HEK293T (cell line): Measurements from ENCODE around the gene LRRC4C.

ENCODE experiments used
- CTCF ChIA-PET: fragments of 350-600 bp; formaldehyde crosslinking; extraction: SDS; loops from one replicate; lab custom pipeline; 2021; ENCODE audit warnings: antibody characterized with exemption, inconsistent platforms; lab: Yijun Ruan, JAX
- POLR2A ChIA-PET: fragments of 350-600 bp; formaldehyde crosslinking; extraction: SDS; loops from one replicate; lab custom pipeline; 2020; ENCODE audit warnings: antibody characterized with exemption, inconsistent platforms; lab: Yijun Ruan, JAX
- DNase-seq: peaks from one replicate; pipeline ENCODE4 v3.0.0; 2012; ENCODE audit warnings: mixed read lengths; ENCODE audit errors: extremely low spot score
- ARNT ChIP-seq: fragments of 450-650 bp; IDR thresholded peaks from 2 replicates; pipeline ENCODE4 v1.6.1; 2017; ENCODE audit warnings: mild to moderate bottlenecking
- BHLHE40 ChIP-seq: fragments of 450-650 bp; IDR thresholded peaks from 2 replicates; pipeline ENCODE4 v1.6.1; 2016; ENCODE audit warnings: mild to moderate bottlenecking, moderate library complexity, borderline replicate concordance
- CTBP1 ChIP-seq: fragments of 450-650 bp; IDR thresholded peaks from 2 replicates; pipeline ENCODE4 v1.6.1; 2016; ENCODE audit warnings: borderline replicate concordance
- ELF4 ChIP-seq: fragments of 450-650 bp; IDR thresholded peaks from 2 replicates; pipeline ENCODE4 v1.6.1; 2017; ENCODE audit warnings: antibody characterized with exemption
- FOXA1 ChIP-seq: fragments of 450-650 bp; IDR thresholded peaks from 2 replicates; pipeline ENCODE4 v1.6.1; 2016; ENCODE audit warnings: mild to moderate bottlenecking
- FOXK2 ChIP-seq: fragments of 450-650 bp; IDR thresholded peaks from 2 replicates; pipeline ENCODE4 v1.6.1; 2016; ENCODE audit warnings: mild to moderate bottlenecking
- FOXM1 ChIP-seq: fragments of 450-650 bp; IDR thresholded peaks from 2 replicates; pipeline ENCODE4 v1.6.1; 2017; ENCODE audit warnings: mild to moderate bottlenecking, borderline replicate concordance
- HDGF ChIP-seq: fragments of 450-650 bp; IDR thresholded peaks from 2 replicates; pipeline ENCODE4 v1.6.1; 2017; ENCODE audit warnings: antibody characterized with exemption, borderline replicate concordance
- L3MBTL2 ChIP-seq: fragments of 450-650 bp; conservative IDR thresholded peaks from 2 replicates; pipeline ENCODE4 v1.6.1; 2016; ENCODE audit warnings: mild to moderate bottlenecking
- LEF1 ChIP-seq: fragments of 450-650 bp; IDR thresholded peaks from 2 replicates; pipeline ENCODE4 v1.6.1; 2017; ENCODE audit warnings: mild to moderate bottlenecking, borderline replicate concordance
- NFRKB ChIP-seq: fragments of 450-650 bp; IDR thresholded peaks from 2 replicates; pipeline ENCODE4 v1.6.1; 2016; ENCODE audit warnings: mild to moderate bottlenecking, moderate library complexity
- PKNOX1 ChIP-seq: fragments of 450-650 bp; IDR thresholded peaks from 2 replicates; pipeline ENCODE4 v1.6.1; 2016
- SP1 ChIP-seq: fragments of 450-650 bp; IDR thresholded peaks from 2 replicates; pipeline ENCODE4 v1.6.1; 2017
- SUZ12 ChIP-seq: fragments of 450-650 bp; IDR thresholded peaks from 2 replicates; pipeline ENCODE4 v1.6.1; 2016; ENCODE audit warnings: mild to moderate bottlenecking
- TARDBP ChIP-seq: fragments of 450-650 bp; IDR thresholded peaks from 2 replicates; pipeline ENCODE4 v1.6.1; 2016
- ZNF384 ChIP-seq: fragments of 450-650 bp; IDR thresholded peaks from 2 replicates; pipeline ENCODE4 v1.6.1; 2016

LRRC4C gene

GRCh38 chr11:41050791-41051190 is 408.7 kb downstream of the LRRC4C start:
- ChIA-PET CTCF (no interaction called here), POLR2A (no interaction called here)
- no peak for TF ChIP-seq ZNF384
- TF ChIP-seq TARDBP, result no peak
- TF ChIP-seq NFRKB, result no peak
- TF ChIP-seq ARNT, result no peak
- TF ChIP-seq HDGF, result no peak
- no peak for TF ChIP-seq CTBP1
- no peak for TF ChIP-seq FOXM1
- TF ChIP-seq FOXA1, result no peak
- no peak for TF ChIP-seq LEF1
- no peak for TF ChIP-seq SP1
- TF ChIP-seq BHLHE40, result no peak
- no peak for TF ChIP-seq ELF4
- TF ChIP-seq FOXK2, result no peak
- TF ChIP-seq SUZ12, result no peak
- no peak for TF ChIP-seq PKNOX1
- TF ChIP-seq L3MBTL2, result no peak

GRCh38 chr11:41047229-41047628 is 412.2 kb downstream of the LRRC4C start:
- CTCF ChIA-PET, result no interaction called here
- TF ChIP-seq ELF4 (no peak), LEF1 (no peak), NFRKB (no peak), SUZ12 (no peak), L3MBTL2 (no peak), FOXK2 (no peak), PKNOX1 (no peak), CTBP1 (no peak), ZNF384 (no peak), TARDBP (no peak), SP1 (no peak), FOXA1 (no peak), HDGF (no peak)
- no peak for DNase-seq
- POLR2A ChIA-PET, result no interaction called here

More at GRCh38 chr11:41050791-41051190, 408.7 kb downstream of the LRRC4C start:
- no peak for DNase-seq

- TF ChIP-seq CTBP1 (no peak), SUZ12 (no peak), SP1 (no peak), FOXK2 (no peak), LEF1 (no peak), ZNF384 (no peak), FOXM1 (no peak), ARNT (no peak), HDGF (no peak), BHLHE40 (no peak), NFRKB (no peak), FOXA1 (no peak), ELF4 (no peak), TARDBP (no peak), PKNOX1 (no peak), L3MBTL2 (no peak)
- ChIA-PET CTCF (no interaction called here), POLR2A (no interaction called here)
- DNase-seq, result no peak
Measured at GRCh38 chr11:41045266-41045665, 414.2 kb downstream of the LRRC4C start.

- DNase-seq, result no peak
- ChIA-PET POLR2A (no interaction called here), CTCF (no interaction called here)
- TF ChIP-seq HDGF, result no peak
- no peak for TF ChIP-seq ARNT
- no peak for TF ChIP-seq ELF4
- no peak for TF ChIP-seq FOXA1
Measured at GRCh38 chr11:41044747-41045146, 414.7 kb downstream of the LRRC4C start.

- TF ChIP-seq PKNOX1 (no peak), NFRKB (no peak), BHLHE40 (no peak), TARDBP (no peak), CTBP1 (no peak), ARNT (no peak), SP1 (no peak), FOXM1 (no peak), SUZ12 (no peak), ZNF384 (no peak), LEF1 (no peak), L3MBTL2 (no peak), ELF4 (no peak), FOXK2 (no peak), HDGF (no peak), FOXA1 (no peak)
- ChIA-PET CTCF (no interaction called here), POLR2A (no interaction called here)
Measured at GRCh38 chr11:41042688-41043087, 416.8 kb downstream of the LRRC4C start.

GRCh38 chr11:41040474-41040873 is 419.0 kb downstream of the LRRC4C start:
- CTCF ChIA-PET, result no interaction called here
- POLR2A ChIA-PET, result no interaction called here
- TF ChIP-seq LEF1, result no peak
- no peak for TF ChIP-seq FOXM1
- no peak for TF ChIP-seq ARNT
- no peak for TF ChIP-seq SUZ12
- no peak for TF ChIP-seq FOXA1
- no peak for TF ChIP-seq HDGF
- no peak for TF ChIP-seq CTBP1
- TF ChIP-seq PKNOX1, result no peak
- no peak for TF ChIP-seq FOXK2
- no peak for TF ChIP-seq SP1
- TF ChIP-seq L3MBTL2, result no peak
- TF ChIP-seq BHLHE40, result no peak
- no peak for TF ChIP-seq TARDBP
- TF ChIP-seq NFRKB, result no peak
- TF ChIP-seq ZNF384, result no peak
- TF ChIP-seq ELF4, result no peak
- DNase-seq, result no peak

More at GRCh38 chr11:41042688-41043087, 416.8 kb downstream of the LRRC4C start:
- DNase-seq, result no peak
